ENCODE measurements around the gene EPHX1.

The EPHX1 gene

DNA sequence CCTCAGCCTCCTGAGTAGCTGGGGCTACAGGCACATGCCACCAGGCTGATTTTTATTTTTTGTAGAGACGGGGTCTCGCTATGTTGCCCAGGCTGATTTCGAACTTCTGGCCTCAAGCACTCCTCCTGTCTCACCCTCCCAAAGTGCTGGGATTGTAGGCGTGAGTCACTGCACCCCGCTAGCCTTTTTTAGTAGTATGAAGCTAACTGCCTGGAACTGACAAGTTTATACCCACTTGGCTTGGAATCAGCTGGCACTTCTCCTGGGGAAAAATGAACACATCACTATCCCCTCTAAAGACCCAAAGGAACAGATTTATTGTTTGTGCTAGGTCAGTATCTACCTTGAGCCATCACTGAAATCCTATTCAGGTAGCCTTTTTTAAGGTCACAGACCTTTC, 53.2 kb downstream of the EPHX1 start:
- Histone ChIP-seq H3K36me3 (ENCODE audit: control insufficient read depth, insufficient read depth, low read length) (peaks cover 33% of the 10 kb centered on the region), H3K9me3 (ENCODE audit: control insufficient read depth, insufficient read depth, low read length) (no peaks in the 10 kb centered on the region), H3K27ac (ENCODE audit: low read length) (no peak overlapping the region), H3K4me3 (ENCODE audit: low read length) (no peak overlapping the region), H3K4me1 (ENCODE audit: control insufficient read depth, insufficient read depth, low read length) (no peaks in the 10 kb centered on the region; the same call in 1 of the 2 replicates), H3K27me3 (ENCODE audit: control insufficient read depth, insufficient read depth, low read length) (no peaks in the 10 kb centered on the region)
- WGBS (ENCODE audit: insufficient coverage, insufficient read length): no CpG with 5 or more reads among the region's 5 CpGs
- DNase-seq (ENCODE audit: low read depth, low spot score): no peak

GRCh38 chr1:225865514-225865913, 55.6 kb downstream of the EPHX1 start:
- Histone ChIP-seq H3K27me3 (ENCODE audit: control insufficient read depth, insufficient read depth, low read length) (no peaks in the 10 kb centered on the region), H3K9me3 (ENCODE audit: control insufficient read depth, insufficient read depth, low read length) (no peaks in the 10 kb centered on the region), H3K4me3 (ENCODE audit: low read length) (no peak overlapping the region), H3K27ac (ENCODE audit: low read length) (no peak overlapping the region), H3K4me1 (ENCODE audit: control insufficient read depth, insufficient read depth, low read length) (no peaks in the 10 kb centered on the region; the same call in 1 of the 2 replicates), H3K36me3 (ENCODE audit: control insufficient read depth, insufficient read depth, low read length) (peaks cover 36% of the 10 kb centered on the region)
- WGBS (ENCODE audit: insufficient coverage, insufficient read length): no CpG with 5 or more reads among the region's 13 CpGs
- no peak for DNase-seq (ENCODE audit: low read depth, low spot score)

GRCh38 chr1:225866061-225866837, 56.3 kb downstream of the EPHX1 start:
- H3K4me1 ChIP-seq (ENCODE audit: control insufficient read depth, insufficient read depth, low read length): no peaks in the 10 kb centered on the region; the same call in 1 of the 2 replicates
- no peaks in the 10 kb centered on the region for H3K9me3 ChIP-seq (ENCODE audit: control insufficient read depth, insufficient read depth, low read length)
- H3K27ac ChIP-seq (ENCODE audit: low read length): no peak overlapping the region
- H3K4me3 ChIP-seq (ENCODE audit: low read length): no peak overlapping the region
- no CpG with 5 or more reads among the region's 8 CpGs for whole genome bisulfite sequencing (ENCODE audit: insufficient coverage, insufficient read length)
- DNase-seq (ENCODE audit: low read depth, low spot score): no peak
- peaks cover 30% of the 10 kb centered on the region for H3K36me3 ChIP-seq (ENCODE audit: control insufficient read depth, insufficient read depth, low read length)
- H3K27me3 ChIP-seq (ENCODE audit: control insufficient read depth, insufficient read depth, low read length): no peaks in the 10 kb centered on the region

- no CpG with 5 or more reads among the region's 6 CpGs for WGBS (ENCODE audit: insufficient coverage, insufficient read length)
- H3K27me3 ChIP-seq (ENCODE audit: control insufficient read depth, insufficient read depth, low read length): no peaks in the 10 kb centered on the region
- H3K4me3 ChIP-seq (ENCODE audit: low read length): no peak overlapping the region
- DNase-seq (ENCODE audit: low read depth, low spot score): no peak
- peaks cover 23% of the 10 kb centered on the region for H3K36me3 ChIP-seq (ENCODE audit: control insufficient read depth, insufficient read depth, low read length)
- H3K27ac ChIP-seq (ENCODE audit: low read length): no peak overlapping the region
- no peaks in the 10 kb centered on the region for H3K9me3 ChIP-seq (ENCODE audit: control insufficient read depth, insufficient read depth, low read length)
- H3K4me1 ChIP-seq (ENCODE audit: control insufficient read depth, insufficient read depth, low read length): no peaks in the 10 kb centered on the region; the same call in 1 of the 2 replicates
These were observed 57.1 kb downstream of the EPHX1 start for GRCh38 chr1:225866981-225867380.

GRCh38 chr1:225868631-225869330, 58.9 kb downstream of the EPHX1 start:
- no peaks in the 10 kb centered on the region for H3K27me3 ChIP-seq (ENCODE audit: control insufficient read depth, insufficient read depth, low read length)
- no peaks in the 10 kb centered on the region for H3K9me3 ChIP-seq (ENCODE audit: control insufficient read depth, insufficient read depth, low read length)
- no CpG with 5 or more reads among the region's 8 CpGs for WGBS (ENCODE audit: insufficient coverage, insufficient read length)
- H3K4me1 ChIP-seq (ENCODE audit: control insufficient read depth, insufficient read depth, low read length): no peaks in the 10 kb centered on the region; the same call in 1 of the 2 replicates
- no peak for DNase-seq (ENCODE audit: low read depth, low spot score)
- no peak overlapping the region for H3K4me3 ChIP-seq (ENCODE audit: low read length)
- H3K36me3 ChIP-seq (ENCODE audit: control insufficient read depth, insufficient read depth, low read length): peaks cover 22% of the 10 kb centered on the region
- H3K27ac ChIP-seq (ENCODE audit: low read length): no peak overlapping the region

GRCh38 chr1:225870911-225871310, 61.0 kb downstream of the EPHX1 start:
- Histone ChIP-seq H3K4me3 (ENCODE audit: low read length) (no peak overlapping the region), H3K27ac (ENCODE audit: low read length) (no peak overlapping the region), H3K27me3 (ENCODE audit: control insufficient read depth, insufficient read depth, low read length) (no peaks in the 10 kb centered on the region), H3K36me3 (ENCODE audit: control insufficient read depth, insufficient read depth, low read length) (peaks cover 21% of the 10 kb centered on the region; the same call in 1 of the 2 replicates), H3K4me1 (ENCODE audit: control insufficient read depth, insufficient read depth, low read length) (no peaks in the 10 kb centered on the region), H3K9me3 (ENCODE audit: control insufficient read depth, insufficient read depth, low read length) (no peaks in the 10 kb centered on the region)
- DNase-seq (ENCODE audit: low read depth, low spot score): no peak
- WGBS (ENCODE audit: insufficient coverage, insufficient read length): no CpG with 5 or more reads among the region's 3 CpGs

DNA sequence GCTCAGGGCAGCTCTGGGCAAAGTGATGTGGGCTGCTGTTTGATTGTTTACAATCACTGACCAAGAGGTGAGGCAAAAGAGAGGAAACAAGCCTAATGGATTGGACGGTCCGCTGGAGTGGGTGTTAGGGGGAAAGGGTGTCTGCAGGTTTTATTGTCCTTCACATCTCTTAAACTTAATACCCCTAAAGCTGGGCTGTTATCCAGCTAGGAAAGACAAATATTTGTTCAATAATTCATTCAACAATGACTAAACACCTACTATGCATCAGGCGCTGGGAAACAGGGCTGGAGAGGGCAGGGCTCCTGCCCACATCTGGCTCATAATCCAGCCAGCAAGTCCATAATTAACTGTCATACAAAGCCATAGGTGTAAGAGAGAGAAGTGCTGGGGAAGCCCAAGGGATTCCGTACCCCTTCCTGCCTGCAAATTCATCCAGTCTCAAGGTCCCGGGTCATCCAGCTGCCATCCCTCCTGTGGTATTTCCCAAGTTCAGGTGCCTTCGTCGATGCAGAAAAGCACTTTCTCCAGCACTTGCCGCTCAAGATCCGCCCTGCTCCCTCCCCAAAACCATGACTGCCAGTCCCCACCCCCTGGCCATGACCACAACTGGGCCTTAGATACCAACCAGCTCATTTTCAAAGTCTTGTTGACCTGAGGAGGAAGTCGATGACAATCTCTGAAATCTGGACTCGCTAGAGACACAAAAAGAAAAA, 61.6 kb downstream of the EPHX1 start:
- peaks cover 21% of the 10 kb centered on the region; the same call in 1 of the 2 replicates for H3K36me3 ChIP-seq (ENCODE audit: control insufficient read depth, insufficient read depth, low read length)
- WGBS (ENCODE audit: insufficient coverage, insufficient read length): no CpG with 5 or more reads among the region's 11 CpGs
- H3K4me3 ChIP-seq (ENCODE audit: low read length): no peak overlapping the region
- H3K27me3 ChIP-seq (ENCODE audit: control insufficient read depth, insufficient read depth, low read length): no peaks in the 10 kb centered on the region
- no peaks in the 10 kb centered on the region for H3K9me3 ChIP-seq (ENCODE audit: control insufficient read depth, insufficient read depth, low read length)
- no peak overlapping the region for H3K27ac ChIP-seq (ENCODE audit: low read length)
- H3K4me1 ChIP-seq (ENCODE audit: control insufficient read depth, insufficient read depth, low read length): no peaks in the 10 kb centered on the region
- DNase-seq (ENCODE audit: low read depth, low spot score): no peak

GRCh38 chr1:225872075-225872430, 62.1 kb downstream of the EPHX1 start:
- WGBS (ENCODE audit: insufficient coverage, insufficient read length): no CpG with 5 or more reads among the region's 3 CpGs

DNA sequence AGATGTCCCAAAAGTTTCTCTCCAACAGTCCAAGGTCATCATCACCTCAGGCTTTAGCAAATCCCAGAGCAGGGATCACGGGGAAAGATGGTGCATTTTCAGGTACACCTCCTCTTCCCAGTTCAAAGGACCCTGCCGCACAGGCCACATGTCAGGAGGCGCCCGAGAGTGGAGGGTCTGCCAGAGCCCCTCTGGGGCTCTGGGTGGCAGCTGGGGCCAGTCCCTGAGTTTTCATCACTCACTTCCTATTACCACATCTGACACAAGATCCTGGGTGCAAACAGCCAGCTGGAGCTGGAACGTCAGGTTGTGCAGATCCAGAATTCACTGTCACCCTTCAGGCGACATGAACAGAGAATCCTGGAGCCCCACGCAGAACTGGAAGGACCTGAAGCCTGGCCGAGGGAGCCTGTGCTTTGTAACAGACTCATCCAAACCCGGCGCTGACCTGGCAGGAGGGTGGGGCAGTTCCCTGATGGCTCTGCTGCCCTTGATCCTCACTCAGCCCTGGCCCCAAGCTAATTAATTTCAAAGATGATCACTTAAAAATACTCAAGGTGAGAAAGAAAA, 63.4 kb downstream of the EPHX1 start:
- H3K4me3 ChIP-seq (ENCODE audit: low read length): no peak overlapping the region
- H3K36me3 ChIP-seq (ENCODE audit: control insufficient read depth, insufficient read depth, low read length): peaks cover 20% of the 10 kb centered on the region; the same call in 1 of the 2 replicates
- H3K27ac ChIP-seq (ENCODE audit: low read length): no peak overlapping the region
- no peaks in the 10 kb centered on the region for H3K4me1 ChIP-seq (ENCODE audit: control insufficient read depth, insufficient read depth, low read length)
- WGBS (ENCODE audit: insufficient coverage, insufficient read length): no CpG with 5 or more reads among the region's 10 CpGs
- H3K9me3 ChIP-seq (ENCODE audit: control insufficient read depth, insufficient read depth, low read length): no peaks in the 10 kb centered on the region
- H3K27me3 ChIP-seq (ENCODE audit: control insufficient read depth, insufficient read depth, low read length): no peaks in the 10 kb centered on the region
- no peak for DNase-seq (ENCODE audit: low read depth, low spot score)

More at GRCh38 chr1:225872075-225872430, 62.1 kb downstream of the EPHX1 start:
- no peaks in the 10 kb centered on the region for H3K9me3 ChIP-seq (ENCODE audit: control insufficient read depth, insufficient read depth, low read length)
- DNase-seq (ENCODE audit: low read depth, low spot score): no peak
- no peak overlapping the region for H3K27ac ChIP-seq (ENCODE audit: low read length)
- H3K27me3 ChIP-seq (ENCODE audit: control insufficient read depth, insufficient read depth, low read length): no peaks in the 10 kb centered on the region
- no peaks in the 10 kb centered on the region for H3K4me1 ChIP-seq (ENCODE audit: control insufficient read depth, insufficient read depth, low read length)
- peaks cover 21% of the 10 kb centered on the region; the same call in 1 of the 2 replicates for H3K36me3 ChIP-seq (ENCODE audit: control insufficient read depth, insufficient read depth, low read length)
- no peak overlapping the region for H3K4me3 ChIP-seq (ENCODE audit: low read length)

- WGBS (ENCODE audit: insufficient coverage, insufficient read length): no CpG with 5 or more reads among the region's 11 CpGs
- Histone ChIP-seq H3K4me3 (ENCODE audit: low read length) (no peak overlapping the region), H3K27ac (ENCODE audit: low read length) (no peak overlapping the region), H3K9me3 (ENCODE audit: control insufficient read depth, insufficient read depth, low read length) (no peaks in the 10 kb centered on the region), H3K36me3 (ENCODE audit: control insufficient read depth, insufficient read depth, low read length) (peaks cover 13% of the 10 kb centered on the region; the same call in 1 of the 2 replicates), H3K27me3 (ENCODE audit: control insufficient read depth, insufficient read depth, low read length) (no peaks in the 10 kb centered on the region), H3K4me1 (ENCODE audit: control insufficient read depth, insufficient read depth, low read length) (no peaks in the 10 kb centered on the region)
- no peak for DNase-seq (ENCODE audit: low read depth, low spot score)
These were observed 64.5 kb downstream of the EPHX1 start for GRCh38 chr1:225874431-225874830.

All from iPS DF 6.9 (cell line).